ENCODE measurements around the gene UBE2A.

Gene UBE2A

DNA sequence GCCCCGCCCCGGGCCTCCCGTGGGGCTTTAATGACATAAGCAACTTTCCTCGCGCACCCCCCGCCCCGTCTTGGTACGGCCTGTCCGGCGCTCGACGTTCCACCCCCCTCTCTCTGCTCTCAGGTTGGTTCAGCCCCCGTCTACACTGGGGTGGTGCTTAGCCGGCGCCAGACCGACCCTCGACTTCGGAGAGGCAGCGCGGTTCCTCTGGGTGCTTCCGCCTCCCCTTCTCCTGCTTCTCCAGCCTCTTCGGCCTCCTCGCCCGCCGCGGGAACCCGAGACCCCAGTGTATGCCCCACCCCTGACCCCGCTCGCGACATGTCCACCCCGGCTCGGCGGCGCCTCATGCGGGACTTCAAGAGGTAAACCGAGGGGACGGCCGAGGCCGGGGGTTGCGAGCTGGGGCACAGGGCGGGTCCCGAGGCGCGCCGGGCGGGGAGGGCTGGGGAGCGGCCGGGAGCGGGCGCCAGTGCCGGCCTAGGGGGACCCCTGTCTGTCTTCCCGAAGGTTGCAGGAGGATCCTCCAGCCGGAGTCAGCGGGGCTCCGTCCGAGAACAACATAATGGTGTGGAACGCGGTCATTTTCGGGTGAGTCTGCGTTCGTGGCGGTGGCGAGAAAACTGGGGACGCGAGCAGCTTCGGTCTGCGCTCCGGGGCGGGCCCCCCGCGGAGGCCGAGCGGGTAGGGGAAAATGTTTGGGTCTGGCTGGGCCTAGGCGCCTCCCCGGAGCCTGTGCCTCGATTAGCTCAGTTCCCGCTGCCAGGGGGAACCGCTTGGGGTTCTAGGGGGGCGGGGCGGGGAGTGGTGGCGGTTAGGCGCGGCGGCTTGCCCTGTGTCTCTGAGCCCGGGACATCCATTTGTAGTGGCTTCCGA, at the start of gene UBE2A:
Gene UBE2A (plus strand): TSS at position 170 of the 873 bp plus-strand sequence. CDS start 149 bp downstream, at position 319.
- DNase-seq: peak; percentile 85

DNA sequence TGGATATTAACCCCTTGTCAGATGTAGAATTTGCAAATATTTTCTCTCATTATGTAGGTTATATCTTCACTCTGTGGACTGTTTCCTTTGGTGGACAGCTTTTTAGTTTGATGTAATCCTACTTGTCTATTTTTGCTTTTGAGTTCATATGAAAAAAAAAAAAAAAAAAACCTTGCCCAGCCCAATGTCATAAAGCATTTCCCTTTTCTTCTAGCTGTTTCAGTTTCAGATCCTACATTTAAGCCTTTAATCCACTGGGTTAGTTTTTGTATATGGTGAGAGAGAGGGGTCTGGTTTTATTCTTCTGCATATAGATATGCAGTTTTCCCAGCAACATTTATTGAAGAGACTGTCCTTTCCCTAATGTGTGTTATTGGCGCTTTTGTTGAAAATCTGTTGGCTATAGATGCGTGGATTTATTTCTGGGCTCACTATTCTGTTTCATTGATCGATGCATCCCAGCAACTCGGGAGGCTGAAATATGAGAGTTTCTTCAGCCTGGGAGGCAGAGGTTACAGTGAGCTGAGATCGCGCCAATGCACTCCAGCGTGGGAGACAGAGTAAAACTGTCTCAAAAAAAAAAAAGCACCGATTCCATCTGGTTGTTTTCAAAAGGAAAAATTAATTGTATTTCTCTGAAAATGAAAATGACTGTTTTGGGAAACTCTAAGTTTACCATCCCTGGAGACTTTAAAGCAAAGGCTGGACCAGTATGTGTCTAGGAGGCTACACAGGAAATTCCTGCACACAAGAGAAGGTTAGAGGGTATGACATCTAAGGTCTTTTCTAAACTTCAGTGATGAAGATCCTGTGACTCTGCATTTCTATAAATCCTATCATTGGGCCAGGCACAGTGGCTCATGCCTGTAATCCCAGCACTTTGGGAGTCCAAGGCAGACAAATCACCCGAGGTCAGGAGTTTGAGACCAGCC, 44.8 kb upstream of the UBE2A start:
- DNase-seq: no peak

DNA sequence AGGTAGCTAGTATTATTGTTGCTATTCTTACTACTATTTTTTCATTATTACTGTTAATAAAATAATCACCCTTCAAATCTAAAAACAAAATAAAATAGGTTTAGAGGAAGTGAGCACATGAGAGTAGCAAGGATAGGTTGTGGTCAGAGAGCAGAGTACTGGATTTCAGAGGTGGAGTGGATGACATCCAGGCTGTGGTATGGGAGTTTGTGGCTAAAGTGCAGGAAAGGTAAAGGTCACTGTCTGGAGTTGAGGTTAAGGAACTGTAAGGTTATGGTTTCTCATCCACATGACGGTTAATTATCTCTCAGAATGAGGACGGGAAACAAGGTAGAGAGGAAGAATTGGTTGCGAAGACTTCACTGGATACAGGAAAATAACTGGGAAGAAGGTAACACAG, 36.9 kb upstream of the UBE2A start:
- no peak for DNase-seq

DNA sequence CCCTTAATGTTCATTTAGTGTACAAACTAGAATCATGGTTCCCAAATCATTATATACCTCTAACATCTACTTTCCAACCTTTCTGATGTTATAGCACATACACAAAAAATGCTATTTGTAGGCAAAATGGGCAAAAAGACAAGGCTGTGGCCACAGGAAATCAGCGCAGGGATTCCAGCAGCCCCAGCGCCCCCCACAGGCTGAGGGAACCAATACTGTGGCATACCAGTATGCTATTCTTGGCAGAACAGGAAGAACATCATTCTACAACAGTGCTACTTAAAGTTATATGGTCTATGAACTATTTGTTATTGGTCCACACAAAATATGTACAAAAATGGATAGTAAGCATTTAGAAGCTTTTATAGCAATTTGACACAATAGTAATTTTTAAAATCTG, 34.5 kb upstream of the UBE2A start:
- DNase-seq: no peak

- DNase-seq: no peak
Observed at GRCh38 chrX:119541188-119541587, 33.2 kb upstream of the UBE2A start.

- DNase-seq: no peak
Observed at GRCh38 chrX:119549327-119550016, 24.9 kb upstream of the UBE2A start.

- no peak for DNase-seq
Observed at GRCh38 chrX:119552508-119552907, 21.9 kb upstream of the UBE2A start.

DNA sequence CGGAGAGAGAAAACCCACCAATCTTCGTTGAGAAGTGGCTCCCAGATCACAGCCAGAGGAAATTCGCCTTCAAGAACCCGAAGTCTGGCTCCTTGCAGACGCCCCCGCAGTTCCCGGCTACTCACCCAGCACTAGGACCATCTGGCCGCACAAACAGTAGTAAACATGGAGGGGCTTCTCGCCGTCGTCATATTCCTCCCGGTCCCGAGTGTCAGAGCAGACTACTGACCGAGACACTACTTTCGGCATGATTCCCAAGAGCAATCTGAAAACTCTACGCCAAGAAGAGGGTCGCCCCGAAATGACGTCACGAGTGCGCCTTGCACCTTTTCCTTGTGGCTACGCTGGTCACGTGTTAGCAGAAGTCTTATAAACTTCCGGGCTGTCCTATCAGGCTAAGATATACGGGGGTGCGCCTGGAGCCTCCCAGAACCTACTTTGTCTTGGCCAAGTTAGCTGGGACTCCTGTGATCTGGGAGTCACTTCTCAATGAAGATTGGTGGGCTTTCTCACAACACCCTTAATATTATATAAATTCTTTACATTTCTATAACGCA, 9.2 kb upstream of the UBE2A start, which contains the start of gene STEEP1:
Gene STEEP1 (minus strand): TSS at position 303 of the 557 bp plus-strand sequence. CDS start 54 bp downstream, at position 249.
- DNase-seq: peak; percentile 79

DNA sequence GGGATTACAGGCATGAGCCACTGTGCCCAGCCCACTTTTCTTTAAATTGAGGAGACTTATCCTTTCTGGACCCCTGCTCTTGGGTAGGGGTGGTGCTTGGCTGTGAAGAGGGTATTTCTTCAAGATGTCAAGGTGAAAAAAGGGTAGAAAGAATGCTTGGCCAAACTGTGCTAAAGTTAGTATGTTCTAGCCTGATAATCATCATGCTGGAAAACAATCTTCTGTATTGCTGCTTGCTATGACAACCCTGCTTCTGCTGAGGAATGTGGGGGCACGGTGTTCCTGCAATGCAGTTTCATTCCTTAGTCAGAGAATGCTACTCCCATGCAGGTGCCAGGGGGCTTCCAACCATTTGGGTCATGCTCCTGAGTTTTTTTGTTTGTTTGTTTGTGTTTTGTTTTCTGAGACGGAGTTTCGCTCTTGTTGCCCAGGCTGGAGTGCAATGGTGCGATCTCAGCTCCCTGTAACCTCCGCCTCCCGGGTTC, 4.0 kb upstream of the UBE2A start:
- no peak for DNase-seq

GRCh38 chrX:119573222-119573621, 1.1 kb upstream of the UBE2A start:
- DNase-seq: no peak

GRCh38 chrX:119573840-119574393, 446 bp upstream of the UBE2A start:
- DNase-seq: peak; percentile 30

DNA sequence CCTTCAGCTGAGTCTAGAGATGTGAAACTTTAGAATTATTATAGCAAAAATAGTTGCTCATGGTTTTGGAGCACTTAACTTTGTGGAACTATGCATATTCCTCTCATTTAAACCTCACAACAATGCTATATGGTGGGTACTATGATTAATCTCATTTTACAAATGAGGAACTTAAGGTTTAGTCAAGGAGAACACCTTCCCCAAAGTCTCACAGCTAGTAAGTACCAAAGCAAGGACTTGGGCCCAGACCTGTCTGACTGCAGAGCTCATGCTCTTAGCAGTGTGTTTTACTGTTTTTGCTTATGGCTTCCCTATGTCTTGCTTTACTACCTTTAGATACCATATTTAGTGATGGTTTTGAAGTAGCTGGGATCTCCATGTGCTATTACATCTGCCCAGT, 5.1 kb downstream of the UBE2A start:
- DNase-seq: no peak

DNA sequence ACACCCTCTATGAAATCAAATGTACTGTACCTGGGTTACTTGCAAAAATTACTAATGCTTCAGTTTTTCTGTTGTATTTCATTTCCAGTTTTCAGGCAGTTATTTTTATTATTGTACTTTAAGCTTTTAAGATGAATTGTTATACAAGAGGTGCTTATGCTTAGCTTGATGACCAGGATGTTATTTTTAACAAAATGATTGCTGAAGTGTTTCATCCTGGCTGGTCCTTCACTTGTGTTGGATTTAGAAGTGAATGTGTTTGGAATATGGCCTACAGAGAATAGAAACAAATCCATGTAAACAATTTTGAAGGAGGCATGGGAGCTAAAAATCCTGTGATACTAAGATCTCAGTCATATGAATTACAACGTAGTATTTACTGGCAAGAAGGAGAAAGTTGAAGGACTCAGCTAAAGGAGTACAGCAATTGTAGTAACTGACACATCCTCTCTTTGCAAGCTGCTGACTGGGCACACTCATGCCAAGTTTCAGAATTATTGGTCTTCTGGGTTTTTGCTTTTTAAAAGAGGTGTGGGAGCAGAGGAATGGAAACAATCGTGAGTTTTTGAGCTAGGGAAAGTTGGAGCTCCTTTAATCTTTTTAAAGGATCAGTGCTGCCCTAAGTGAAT, 9.2 kb downstream of the UBE2A start:
- DNase-seq: no peak

DNA sequence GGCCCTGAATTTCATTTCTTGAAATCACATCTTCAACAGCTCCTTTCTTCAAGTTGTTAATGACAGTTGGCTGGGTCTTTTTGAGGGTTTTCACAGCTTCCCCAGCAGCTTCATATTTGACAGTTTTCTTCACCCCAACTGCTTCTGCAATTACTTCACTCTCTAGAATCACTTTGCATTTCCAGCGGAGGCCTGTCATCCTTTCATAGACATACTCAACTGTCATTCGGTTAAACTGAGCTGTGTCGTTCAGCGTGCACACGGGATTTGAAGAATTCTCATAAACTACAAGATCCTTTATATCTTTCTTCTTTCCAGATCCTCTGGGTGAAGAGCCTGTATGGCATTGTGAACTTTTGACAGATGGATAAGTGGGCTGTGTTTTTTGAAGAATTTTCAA, 15.4 kb downstream of the UBE2A start:
- no peak for DNase-seq

DNA sequence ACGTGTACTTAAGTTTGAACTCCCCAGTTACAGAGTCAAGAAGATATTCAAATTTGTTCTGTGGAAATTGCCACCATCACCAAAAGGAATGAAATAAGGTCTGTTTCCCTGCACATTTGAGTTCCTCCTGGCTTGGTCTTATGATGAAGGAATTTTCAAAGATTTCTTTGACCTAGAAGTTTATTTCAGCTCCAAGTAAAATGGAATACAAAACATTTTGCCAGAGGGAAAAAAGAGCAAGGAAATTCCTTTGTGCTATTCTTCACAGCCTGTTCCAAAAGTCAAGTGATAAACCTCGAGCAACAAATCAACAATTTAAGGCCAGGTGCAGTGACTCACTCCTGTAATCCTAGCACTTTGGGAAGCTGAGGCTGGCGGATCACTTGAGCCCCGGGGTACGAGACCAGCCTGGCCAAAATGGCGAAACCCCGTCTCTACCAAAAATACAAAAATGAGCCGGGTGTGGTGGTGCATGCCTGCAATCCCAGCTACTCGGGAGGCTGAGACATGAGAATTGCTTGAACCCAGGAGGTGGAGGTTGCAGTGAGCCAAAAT, 28.4 kb downstream of the UBE2A start:
- DNase-seq: no peak

- DNase-seq: no peak
Observed at GRCh38 chrX:119604766-119605463, 30.6 kb downstream of the UBE2A start.

DNA sequence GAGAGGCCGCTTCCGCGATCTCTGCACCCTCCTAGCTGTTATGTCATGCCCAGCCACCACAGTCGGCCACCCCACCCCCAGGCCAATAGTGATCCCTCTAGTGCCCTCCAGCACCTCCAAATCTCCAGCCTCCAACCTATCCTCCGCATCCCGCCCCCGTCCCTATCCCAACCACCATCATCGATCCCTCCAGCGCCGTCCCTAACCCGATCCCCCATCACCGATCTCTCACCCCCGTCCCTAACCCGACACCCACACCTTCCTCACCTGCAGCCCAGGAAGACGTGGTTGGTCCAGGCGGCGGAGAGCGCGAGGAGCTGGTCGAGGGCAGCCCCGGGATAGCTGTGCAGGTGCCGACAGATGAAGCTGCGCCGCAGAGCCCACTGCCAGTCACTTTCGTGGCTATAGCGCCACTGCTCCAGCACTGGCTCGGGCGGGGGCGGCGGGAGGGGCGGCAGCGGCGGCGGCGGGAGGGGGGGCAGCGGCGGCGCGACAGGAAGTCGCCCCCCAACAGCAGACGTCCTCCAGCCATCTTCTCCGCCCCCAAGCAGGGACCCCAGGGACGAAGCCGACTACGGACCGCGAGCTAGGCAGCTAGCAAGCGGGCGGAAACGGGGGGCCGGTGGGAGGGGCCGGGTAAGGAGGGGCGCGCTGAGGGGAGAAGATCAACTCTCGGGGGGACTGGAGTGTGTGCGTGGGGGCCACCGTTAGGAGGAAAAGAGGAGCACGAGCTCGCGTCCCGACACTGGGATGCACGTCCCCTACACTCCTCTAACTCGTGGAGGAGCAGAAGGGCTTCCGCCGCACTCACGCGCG, 31.3 kb downstream of the UBE2A start:
- DNase-seq: peak; percentile 34

DNA sequence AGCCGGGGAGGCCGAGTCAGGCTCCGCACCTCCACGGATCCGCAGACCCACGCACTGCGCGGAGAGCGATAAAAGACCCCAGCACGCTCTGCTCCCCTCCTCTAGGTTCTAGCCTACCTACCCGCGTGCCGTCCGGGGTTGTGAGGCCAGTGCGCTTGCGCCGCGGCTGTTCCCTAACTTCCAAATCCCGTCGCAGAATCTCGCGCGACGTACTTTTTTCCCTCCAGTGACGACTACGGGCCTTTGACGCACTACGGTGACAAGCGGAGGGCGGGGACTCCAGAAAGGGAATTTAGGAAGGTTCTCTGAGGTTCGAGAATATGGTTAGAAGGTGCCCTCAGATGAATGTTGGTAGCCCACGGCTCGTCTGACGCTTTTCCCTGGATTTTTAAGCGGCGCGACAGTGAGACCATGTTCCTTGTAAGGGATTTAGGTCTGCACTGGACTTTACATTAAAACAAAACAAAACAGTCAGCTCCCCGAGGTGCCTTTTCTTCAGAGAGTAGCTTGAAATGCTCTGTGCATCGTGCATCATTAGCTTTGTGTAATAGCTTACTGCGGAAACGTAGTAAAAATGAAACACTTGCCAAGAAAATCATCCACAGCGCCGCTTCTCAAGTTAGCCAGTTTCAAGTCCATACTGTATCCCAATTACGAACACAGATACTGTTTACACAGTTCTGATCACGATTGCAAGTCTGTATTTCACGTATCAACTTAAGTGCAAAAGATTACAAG, 32.1 kb downstream of the UBE2A start, which contains the start of gene NKRF:
Gene NKRF (minus strand): TSS at position 145 of the 738 bp plus-strand sequence.
- peak; percentile 85 for DNase-seq

- DNase-seq: no peak
Observed at GRCh38 chrX:119607018-119607389, 32.6 kb downstream of the UBE2A start.

Measured in activated CD4-positive, CD25-positive, alpha-beta regulatory T cell treated with anti-CD3 and anti-CD28 coated beads, Interleukin-2, amount 50 U/mL, for 72 hours (primary cell).